HepG2 (cell line): ENCODE results near the gene PACRGL. TPM values are rescaled to one million over a fixed set of nuclear protein-coding genes. Genes with fewer than 3 reads are reported as not detected.

ENCODE experiments used
- ATAC-seq: fragments of 200-7000 bp; cut with Tn5 transposase; 3 replicates; pipeline ENCODE4 v1.9.1; 2020; ENCODE audit warnings: mild to moderate bottlenecking, moderate library complexity
- BruUV-seq: library from RNA; stranded (reverse); fragments of 400-500 nt; replicated peaks from 2 replicates; lab custom pipeline; 2021; lab: Mats Ljungman, UMichigan
- CTCF ChIA-PET: fragments of 300-600 bp; formaldehyde crosslinking; extraction: SDS; loops from one replicate; lab custom pipeline; 2021; ENCODE audit warnings: low total read pairs, inconsistent platforms, low intra/inter-chr PET ratio; lab: Yijun Ruan, JAX
- POLR2A ChIA-PET: fragments of 350-600 bp; sonication (Branson Sonifier 250); formaldehyde crosslinking; loops from one replicate; lab custom pipeline; 2020; ENCODE audit warnings: antibody characterized with exemption, inconsistent platforms; lab: Yijun Ruan, JAX
- DNase-seq: peaks from one replicate; pipeline ENCODE4 v3.0.0-alpha.2; 2015; ENCODE audit warnings: low spot score
- FAIRE-seq: peaks from 3 replicates; lab custom pipeline; 2011; peaks lifted over from hg19 to GRCh38; lab: Jason Lieb, UNC
- H2AFZ ChIP-seq: one replicate; pipeline ENCODE4 v1.6.1; 2011; ENCODE audit warnings: low read length, inconsistent platforms
- H3K27ac ChIP-seq: fragments of 300-600 bp; 3 replicates; pipeline ENCODE4 v1.8.0; 2011; ENCODE audit warnings: mixed run types, mild to moderate bottlenecking, mixed read lengths, low read length, inconsistent platforms; ENCODE audit not compliant: insufficient read depth; ENCODE audit errors: extremely low read length
- H3K27me3 ChIP-seq, 2 experiments: fragments of 200-600 bp in 1 of 2; 2 replicates in 1 of 2; 3 replicates in 1 of 2; pipeline versions ENCODE4 v1.6.0 to v1.8.0; 2011; ENCODE audit warnings: low read length in 2 of 2, mild to moderate bottlenecking in 2 of 2, moderate library complexity in 2 of 2, inconsistent platforms in 1 of 2; ENCODE audit not compliant: insufficient read depth in 2 of 2, control insufficient read depth in 1 of 2
- H3K36me3 ChIP-seq, 2 experiments: fragments of 200-600 bp in 1 of 2; replicated peaks in 1 of 2; 2 replicates in 1 of 2; 3 replicates in 1 of 2; pipeline versions ENCODE4 v1.5.1 to v1.8.0; 2011; ENCODE audit warnings: low read length in 2 of 2, inconsistent platforms in 1 of 2; ENCODE audit not compliant: insufficient read depth in 2 of 2, control insufficient read depth in 1 of 2
- H3K4me1 ChIP-seq: 2 replicates; pipeline ENCODE4 v1.5.1; 2012; ENCODE audit warnings: low read length, inconsistent platforms; ENCODE audit not compliant: insufficient read depth
- H3K4me2 ChIP-seq: 2 replicates; pipeline ENCODE4 v1.6.0; 2011; ENCODE audit warnings: low read depth, low read length, inconsistent platforms
- H3K4me3 ChIP-seq, 3 experiments: fragments of 200-600 bp in 1 of 3; sonication (generic), shearing (Covaris generic) in 1 of 3; replicated peaks in 1 of 3; 2 replicates each; pipeline ENCODE4 v1.5.1; 2011 to 2016; ENCODE audit warnings: low read length in 3 of 3, inconsistent platforms in 2 of 3, low read depth in 2 of 3, mild to moderate bottlenecking in 2 of 3, control low read depth in 1 of 3, mixed read lengths in 1 of 3; ENCODE audit not compliant: insufficient read depth in 1 of 3
- H3K79me2 ChIP-seq: one replicate; pipeline ENCODE4 v1.6.1; 2011; ENCODE audit warnings: low read length, inconsistent platforms; ENCODE audit not compliant: insufficient read depth
- H3K9ac ChIP-seq: 2 replicates; pipeline ENCODE4 v1.6.0; 2011; ENCODE audit warnings: mild to moderate bottlenecking, low read depth, low read length, inconsistent platforms; ENCODE audit not compliant: insufficient read depth
- H3K9me3 ChIP-seq: 2 replicates; pipeline ENCODE4 v1.5.1; 2012; ENCODE audit warnings: mild to moderate bottlenecking, low read length
- H4K20me1 ChIP-seq: 2 replicates; pipeline ENCODE4 v1.6.0; 2011; ENCODE audit warnings: inconsistent platforms, mild to moderate bottlenecking, low read length, moderate library complexity; ENCODE audit not compliant: insufficient read depth
- FOXK1 ChIP-seq: sonication (generic); formaldehyde crosslinking; IDR thresholded peaks from 2 replicates; pipeline ENCODE4 v1.4.0; 2020; ENCODE audit warnings: low read depth, missing genetic modification reagents, borderline replicate concordance
- HOXA9 ChIP-seq: sonication (generic); formaldehyde crosslinking; IDR thresholded peaks from 2 replicates; pipeline ENCODE4 v1.8.1; 2022; ENCODE audit warnings: missing genetic modification reagents, mild to moderate bottlenecking, moderate library complexity, borderline replicate concordance
- SMC3 ChIP-seq: IDR thresholded peaks from 2 replicates; pipeline ENCODE4 v1.6.1; 2011; ENCODE audit warnings: low read length, improper control_type of control experiment
- STAG1 ChIP-seq: sonication (generic); formaldehyde crosslinking; IDR thresholded peaks from 2 replicates; pipeline ENCODE4 v1.4.0; 2020; ENCODE audit warnings: missing genetic modification reagents
- WGBS: methylation state at CpG from one replicate; pipeline ENCODE4 v1.1.6; 2017; ENCODE audit warnings: low lambda C conversion rate; 5-methylcytosine and 5-hydroxymethylcytosine counted together
- in situ Hi-C: cut with HindIII; loops from 2 replicates; pipeline ENCODE4 v1.10.0; 2017; ENCODE audit warnings: low pct_unique_long_range_greater_than_20kb; ENCODE audit not compliant: extremely low pct_ligation_motif_present
- intact Hi-C: fragments of 100-400 bp; cut with micrococcal nuclease; formaldehyde crosslinking; loops from one replicate; pipeline ENCODE4 v1.10.0; 2022; ENCODE audit not compliant: unreplicated experiment
- polyA plus RNA-seq, 8 experiments: library from polyadenylated mRNA; depleted of rRNA in 3 of 8; stranded (reverse) in 7 of 8; unstranded in 1 of 8; fragments of >200 nt; fragmentation: Illumina TruSeq in 4 of 8; extraction: Trizol in 4 of 8; gene quantifications; 2 replicates each; pipeline versions ENCODE4 v1.2.1 to v1.2.3, GENCODE V29; 2011 to 2016; ENCODE audit warnings: low read depth in 4 of 8, missing spikeins in 1 of 8, mixed read lengths in 1 of 8; ENCODE audit not compliant: insufficient read depth in 1 of 8
- total RNA-seq, 5 experiments: library from RNA; depleted of rRNA; stranded (reverse); fragments of >200 nt; fragmentation: Illumina TruSeq; extraction: Trizol; gene quantifications; 2 replicates each; pipeline ENCODE4 v1.2.3, GENCODE V29; 2016; ENCODE audit warnings: low read depth in 1 of 5
- TF ChIP-seq, protein P1 (sequence below): sonication (generic); formaldehyde crosslinking; IDR thresholded peaks from 2 replicates; pipeline ENCODE4 v1.5.0; 2020; ENCODE audit warnings: mild to moderate bottlenecking, missing genetic modification reagents, moderate library complexity
- TF ChIP-seq, protein P2 (sequence below): IDR thresholded peaks from 2 replicates; pipeline ENCODE4 v1.6.1; 2016

The PACRGL gene
- total and polyA plus RNA-seq, 2 of the 13 experiments (the other 11 are each of a cell fraction or from before 2014, with no cell fraction given): 5.8 to 15.1 TPM

DNA sequence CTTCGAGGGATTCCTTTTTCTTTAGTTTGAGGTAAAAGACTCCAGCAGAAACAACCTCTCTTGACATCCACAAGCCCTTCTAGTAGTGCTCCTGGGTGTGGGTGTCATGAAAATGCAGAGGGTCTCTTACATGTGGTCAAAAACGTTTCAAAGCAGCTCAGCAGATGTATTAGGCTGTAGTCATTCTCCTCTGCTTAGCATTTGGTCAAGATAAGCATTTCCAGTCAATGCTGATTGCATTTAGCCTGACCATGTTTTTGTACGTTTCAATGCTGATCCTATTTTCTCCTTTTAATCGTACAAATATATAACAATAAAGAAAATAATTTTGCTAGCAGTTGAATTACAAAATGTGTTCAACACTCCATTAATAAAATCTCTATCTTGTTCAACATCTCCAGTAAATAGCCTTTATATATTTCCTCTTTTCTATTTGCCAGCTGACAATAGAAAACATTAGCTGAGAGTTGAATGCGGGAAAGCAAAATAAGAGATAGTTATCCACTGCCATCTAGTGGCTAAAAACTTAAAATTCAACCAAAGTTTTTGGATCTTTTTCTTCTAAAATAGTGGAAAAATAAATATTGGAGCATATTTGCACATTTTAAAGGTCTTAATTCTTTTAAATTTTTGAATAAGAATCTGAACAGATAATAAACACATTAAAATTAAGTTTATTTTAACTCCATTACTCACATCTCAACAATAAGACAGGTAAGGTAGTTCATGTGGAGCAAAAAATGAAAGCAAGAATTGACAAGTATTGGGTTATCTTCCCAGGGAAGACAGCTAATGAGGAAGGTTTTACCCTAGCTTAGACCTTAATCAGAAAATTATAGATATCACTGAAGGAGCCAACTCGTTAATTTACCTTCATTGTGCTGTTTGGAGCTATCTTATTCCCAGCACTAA, 15.2 kb upstream of the PACRGL start:
- Histone ChIP-seq H3K9ac (no peak overlapping the region), H3K36me3 (no peaks in the 10 kb centered on the region), H3K4me1 (no peaks in the 10 kb centered on the region), H4K20me1 (no peaks in the 10 kb centered on the region), H3K4me2 (no peak overlapping the region), H3K79me2 (no peaks in the 10 kb centered on the region), H2AFZ (no peak overlapping the region), H3K27ac (no peak overlapping the region), H3K9me3 (no peaks in the 10 kb centered on the region), H3K27me3 (no peaks in the 10 kb centered on the region), H3K4me3 (no peak overlapping the region)
- ATAC-seq (no peak), FAIRE-seq (no peak), DNase-seq (no peak)
- TF ChIP-seq SMC3: peak; percentile 10; the same call in 1 of the 2 replicates
- no peak for TF ChIP-seq HOXA9 (CRISPR knock-in tag)
- TF ChIP-seq, protein P1, sequence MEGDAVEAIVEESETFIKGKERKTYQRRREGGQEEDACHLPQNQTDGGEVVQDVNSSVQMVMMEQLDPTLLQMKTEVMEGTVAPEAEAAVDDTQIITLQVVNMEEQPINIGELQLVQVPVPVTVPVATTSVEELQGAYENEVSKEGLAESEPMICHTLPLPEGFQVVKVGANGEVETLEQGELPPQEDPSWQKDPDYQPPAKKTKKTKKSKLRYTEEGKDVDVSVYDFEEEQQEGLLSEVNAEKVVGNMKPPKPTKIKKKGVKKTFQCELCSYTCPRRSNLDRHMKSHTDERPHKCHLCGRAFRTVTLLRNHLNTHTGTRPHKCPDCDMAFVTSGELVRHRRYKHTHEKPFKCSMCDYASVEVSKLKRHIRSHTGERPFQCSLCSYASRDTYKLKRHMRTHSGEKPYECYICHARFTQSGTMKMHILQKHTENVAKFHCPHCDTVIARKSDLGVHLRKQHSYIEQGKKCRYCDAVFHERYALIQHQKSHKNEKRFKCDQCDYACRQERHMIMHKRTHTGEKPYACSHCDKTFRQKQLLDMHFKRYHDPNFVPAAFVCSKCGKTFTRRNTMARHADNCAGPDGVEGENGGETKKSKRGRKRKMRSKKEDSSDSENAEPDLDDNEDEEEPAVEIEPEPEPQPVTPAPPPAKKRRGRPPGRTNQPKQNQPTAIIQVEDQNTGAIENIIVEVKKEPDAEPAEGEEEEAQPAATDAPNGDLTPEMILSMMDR (CRISPR knock-in tag): peak; percentile 42
- peak; percentile 59 for TF ChIP-seq STAG1 (CRISPR knock-in tag)
- TF ChIP-seq FOXK1: no peak
- TF ChIP-seq, protein P2, sequence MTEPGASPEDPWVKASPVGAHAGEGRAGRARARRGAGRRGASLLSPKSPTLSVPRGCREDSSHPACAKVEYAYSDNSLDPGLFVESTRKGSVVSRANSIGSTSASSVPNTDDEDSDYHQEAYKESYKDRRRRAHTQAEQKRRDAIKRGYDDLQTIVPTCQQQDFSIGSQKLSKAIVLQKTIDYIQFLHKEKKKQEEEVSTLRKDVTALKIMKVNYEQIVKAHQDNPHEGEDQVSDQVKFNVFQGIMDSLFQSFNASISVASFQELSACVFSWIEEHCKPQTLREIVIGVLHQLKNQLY (CRISPR knock-in tag): no peak
- ChIA-PET CTCF (interaction anchor here (0.7 to 2.4 kb wide), 4 partner anchors 263 to 1996 kb away, joined by 4 to 15 read pairs (median 9); no protein-coding TSS in a partner anchor), POLR2A (no interaction called here)
- 16% methylated on average over 6 of the region's 6 CpGs for WGBS
- intact Hi-C loops: loop anchor here (1.0 to 10.0 kb wide), 3 partner anchors 140 to 290 kb away; no protein-coding TSS in a partner anchor
- in situ Hi-C loops: loop anchor here (5.0 to 25.0 kb wide), 3 partner anchors 263 to 2000 kb away; no protein-coding TSS in a partner anchor
- no TSS peak for BruUV-seq
